Sigmoid colon (tissue), 4 donors: ENCODE results near the gene PDZD4.

Experiments used
- CTCF ChIP-seq, 4 experiments: fragments of 450-650 bp in 3 of 4; fragments of 200-600 bp in 1 of 4; IDR thresholded peaks; one replicate each; pipeline ENCODE4 v1.5.1; 2016 to 2019; ENCODE audit warnings: antibody characterized with exemption in 4 of 4, mild to moderate bottlenecking in 3 of 4, moderate library complexity in 2 of 4
- EP300 ChIP-seq, 4 donors: sonication (generic); formaldehyde crosslinking; IDR thresholded peaks; one replicate each; pipeline ENCODE4 v1.6.1; 2017; ENCODE audit warnings: antibody characterized with exemption in 4 of 4
- POLR2A ChIP-seq, 2 donors: fragments of 450-650 bp; IDR thresholded peaks; one replicate each; pipeline ENCODE4 v1.6.1; 2016; ENCODE audit warnings: antibody characterized with exemption in 2 of 2, mild to moderate bottlenecking in 2 of 2, moderate library complexity in 2 of 2

GRCh38 chrX:153777261-153778090 is 52.9 kb downstream of the PDZD4 start:
- TF ChIP-seq CTCF (IDR thresholded peaks at IDR 0.05) (no peak), POLR2A (IDR thresholded peaks at IDR 0.05) (no peak), EP300 (IDR thresholded peaks at IDR 0.05) (no peak)
